ENCODE data around the gene KCNK13. TPM values are rescaled to one million over a fixed set of nuclear protein-coding genes. Genes with fewer than 3 reads are reported as not detected.

Gene KCNK13
- total RNA-seq, 4 donors from 2014 or later = 0.10 to 0.81 (median 0.19) TPM; not detected in 1

DNA sequence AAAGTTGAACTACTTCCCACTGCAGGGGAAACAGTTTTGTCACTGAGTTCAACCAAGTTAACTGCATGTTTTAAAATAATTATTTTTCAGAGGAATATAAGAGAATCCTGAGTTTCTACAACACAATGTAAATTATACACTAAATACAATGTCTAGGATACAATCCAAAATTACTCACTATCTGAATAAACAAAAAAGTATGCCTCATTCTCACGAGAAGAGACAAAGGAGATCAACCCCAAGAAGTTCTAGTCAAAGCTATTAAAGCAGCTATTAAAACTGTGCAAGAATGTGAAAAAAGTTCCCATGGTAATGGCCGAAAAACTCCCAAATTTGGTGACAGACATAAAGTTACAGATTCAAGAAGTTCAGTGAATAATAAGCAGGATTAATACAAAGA lies 8.8 kb upstream of the KCNK13 start:
- no peaks in the 10 kb centered on the region for H3K36me3 ChIP-seq
- H3K4me3 ChIP-seq = no peak overlapping the region
- 59 to 86% methylated on average over 1 to 2 of the region's 2 CpGs for WGBS, 2 donors (ENCODE audit: low coverage in 1 of 2)

DNA sequence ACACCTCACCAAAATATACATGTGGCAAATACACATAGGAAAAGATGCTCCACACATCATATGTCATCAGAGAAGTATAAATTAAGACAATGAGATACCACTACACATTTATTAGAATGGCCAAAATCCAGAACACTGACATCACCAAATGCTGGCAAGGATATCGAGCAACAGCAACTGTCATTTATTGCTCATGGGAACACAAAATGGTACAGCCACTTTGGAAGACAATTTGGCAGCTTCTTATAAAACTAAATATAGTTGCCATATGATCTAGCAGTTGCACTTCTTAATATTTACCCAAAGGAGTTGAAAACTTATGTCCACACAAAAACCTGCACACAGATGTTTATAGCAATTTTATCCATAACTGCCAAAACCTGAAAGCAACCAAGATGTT lies 7.0 kb upstream of the KCNK13 start:
- 65 to 69% methylated on average over 1 of the region's 1 CpG for WGBS, 2 donors (ENCODE audit: low coverage in 1 of 2)
- H3K27me3 ChIP-seq = peaks cover 51% of the 10 kb centered on the region
- no peaks in the 10 kb centered on the region for H3K36me3 ChIP-seq
- TF ChIP-seq POLR2AphosphoS5 (IDR thresholded peaks at IDR 0.05) (no peak), EP300 (IDR thresholded peaks at IDR 0.05) (no peak), POLR2A (IDR thresholded peaks at IDR 0.05) (no peak)
- TF ChIP-seq, protein P1, sequence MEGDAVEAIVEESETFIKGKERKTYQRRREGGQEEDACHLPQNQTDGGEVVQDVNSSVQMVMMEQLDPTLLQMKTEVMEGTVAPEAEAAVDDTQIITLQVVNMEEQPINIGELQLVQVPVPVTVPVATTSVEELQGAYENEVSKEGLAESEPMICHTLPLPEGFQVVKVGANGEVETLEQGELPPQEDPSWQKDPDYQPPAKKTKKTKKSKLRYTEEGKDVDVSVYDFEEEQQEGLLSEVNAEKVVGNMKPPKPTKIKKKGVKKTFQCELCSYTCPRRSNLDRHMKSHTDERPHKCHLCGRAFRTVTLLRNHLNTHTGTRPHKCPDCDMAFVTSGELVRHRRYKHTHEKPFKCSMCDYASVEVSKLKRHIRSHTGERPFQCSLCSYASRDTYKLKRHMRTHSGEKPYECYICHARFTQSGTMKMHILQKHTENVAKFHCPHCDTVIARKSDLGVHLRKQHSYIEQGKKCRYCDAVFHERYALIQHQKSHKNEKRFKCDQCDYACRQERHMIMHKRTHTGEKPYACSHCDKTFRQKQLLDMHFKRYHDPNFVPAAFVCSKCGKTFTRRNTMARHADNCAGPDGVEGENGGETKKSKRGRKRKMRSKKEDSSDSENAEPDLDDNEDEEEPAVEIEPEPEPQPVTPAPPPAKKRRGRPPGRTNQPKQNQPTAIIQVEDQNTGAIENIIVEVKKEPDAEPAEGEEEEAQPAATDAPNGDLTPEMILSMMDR (IDR thresholded peaks at IDR 0.05) = no peak
- no peaks in the 10 kb centered on the region for H3K4me1 ChIP-seq
- H3K27ac ChIP-seq = no peak overlapping the region
- no peak for ATAC-seq
- H3K9me3 ChIP-seq = no peaks in the 10 kb centered on the region
- no peak overlapping the region for H3K4me3 ChIP-seq

More for the DNA sequence above, 8.8 kb upstream of the KCNK13 start:
- peaks cover 37% of the 10 kb centered on the region for H3K27me3 ChIP-seq
- no peaks in the 10 kb centered on the region for H3K9me3 ChIP-seq
- TF ChIP-seq POLR2AphosphoS5 (IDR thresholded peaks at IDR 0.05) (no peak), POLR2A (IDR thresholded peaks at IDR 0.05) (no peak)
- H3K27ac ChIP-seq = no peak overlapping the region
- ATAC-seq = no peak
- H3K4me1 ChIP-seq = no peaks in the 10 kb centered on the region

DNA sequence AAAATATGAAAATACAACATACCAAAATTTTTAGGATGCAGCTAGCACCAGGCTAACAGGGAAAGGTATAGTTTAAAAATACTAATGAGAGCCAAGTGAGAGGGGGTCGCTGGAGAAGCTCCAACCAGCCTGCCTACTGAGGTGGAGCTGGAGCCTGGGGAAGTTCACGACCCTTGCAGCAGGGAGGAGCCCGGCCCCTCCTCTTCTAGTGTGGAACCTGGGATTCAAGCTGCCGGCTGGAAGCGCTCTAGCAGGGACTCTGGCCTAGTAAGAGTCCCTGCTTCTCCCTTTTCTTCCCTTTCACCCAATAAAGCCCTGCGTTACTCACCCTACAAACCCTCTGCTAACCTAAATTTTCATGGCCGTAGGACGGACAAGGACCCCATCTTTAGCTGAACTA lies 5.0 kb upstream of the KCNK13 start:
- H3K27me3 ChIP-seq = peaks cover 68% of the 10 kb centered on the region
- H3K27ac ChIP-seq = no peak overlapping the region
- H3K4me3 ChIP-seq = no peak overlapping the region
- H3K36me3 ChIP-seq = no peaks in the 10 kb centered on the region
- TF ChIP-seq EP300 (IDR thresholded peaks at IDR 0.05) (no peak), POLR2AphosphoS5 (IDR thresholded peaks at IDR 0.05) (no peak), POLR2A (IDR thresholded peaks at IDR 0.05) (no peak)
- TF ChIP-seq, protein P1 (IDR thresholded peaks at IDR 0.05) = no peak
- H3K4me1 ChIP-seq = peaks cover 0 to 19% (median 14%) of the 10 kb centered on the region in 3 donors
- WGBS, 2 donors (ENCODE audit: low coverage in 1 of 2) = 42 to 64% methylated on average over 4 to 6 of the region's 8 CpGs
- ATAC-seq = no peak
- H3K9me3 ChIP-seq = no peaks in the 10 kb centered on the region

DNA sequence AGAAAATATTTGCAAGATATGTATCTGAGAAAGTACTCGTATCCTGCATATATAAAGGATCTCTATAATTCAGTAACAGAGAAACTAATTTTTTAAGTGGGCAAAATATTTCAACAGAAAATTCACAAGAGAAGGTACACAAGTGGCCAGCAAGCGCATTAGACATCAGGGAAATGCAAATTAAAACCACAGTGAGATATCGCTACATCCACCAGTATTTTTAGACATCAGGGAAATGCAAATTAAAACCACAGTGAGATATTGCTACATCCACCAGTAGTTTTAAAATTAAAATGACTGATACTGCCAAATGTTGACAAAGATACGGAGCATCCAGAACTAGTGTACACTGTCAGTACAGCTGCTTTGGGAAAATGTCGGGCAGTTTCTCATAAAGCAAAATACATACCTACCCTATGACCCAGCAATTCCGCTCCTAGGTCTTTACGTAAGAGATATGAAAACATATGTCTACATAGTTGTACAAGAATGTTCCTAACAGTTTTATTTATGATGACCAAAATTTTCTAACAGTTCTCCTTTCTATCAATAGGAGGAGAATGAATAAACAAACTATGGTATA lies 2.8 kb upstream of the KCNK13 start:
- ATAC-seq = no peak
- Histone ChIP-seq H3K4me1 (peaks cover 0 to 32% (median 23%) of the 10 kb centered on the region in 3 donors), H3K27ac (no peak overlapping the region), H3K4me3 (no peak overlapping the region), H3K9me3 (no peaks in the 10 kb centered on the region), H3K36me3 (no peaks in the 10 kb centered on the region), H3K27me3 (peaks cover 84% of the 10 kb centered on the region)
- TF ChIP-seq, protein P1 (IDR thresholded peaks at IDR 0.05) = no peak
- TF ChIP-seq EP300 (IDR thresholded peaks at IDR 0.05) (no peak), POLR2AphosphoS5 (IDR thresholded peaks at IDR 0.05) (no peak), POLR2A (IDR thresholded peaks at IDR 0.05) (no peak)
- WGBS, 2 donors (ENCODE audit: low coverage in 1 of 2) = 81 to 95% methylated on average over 6 to 7 of the region's 7 CpGs

DNA sequence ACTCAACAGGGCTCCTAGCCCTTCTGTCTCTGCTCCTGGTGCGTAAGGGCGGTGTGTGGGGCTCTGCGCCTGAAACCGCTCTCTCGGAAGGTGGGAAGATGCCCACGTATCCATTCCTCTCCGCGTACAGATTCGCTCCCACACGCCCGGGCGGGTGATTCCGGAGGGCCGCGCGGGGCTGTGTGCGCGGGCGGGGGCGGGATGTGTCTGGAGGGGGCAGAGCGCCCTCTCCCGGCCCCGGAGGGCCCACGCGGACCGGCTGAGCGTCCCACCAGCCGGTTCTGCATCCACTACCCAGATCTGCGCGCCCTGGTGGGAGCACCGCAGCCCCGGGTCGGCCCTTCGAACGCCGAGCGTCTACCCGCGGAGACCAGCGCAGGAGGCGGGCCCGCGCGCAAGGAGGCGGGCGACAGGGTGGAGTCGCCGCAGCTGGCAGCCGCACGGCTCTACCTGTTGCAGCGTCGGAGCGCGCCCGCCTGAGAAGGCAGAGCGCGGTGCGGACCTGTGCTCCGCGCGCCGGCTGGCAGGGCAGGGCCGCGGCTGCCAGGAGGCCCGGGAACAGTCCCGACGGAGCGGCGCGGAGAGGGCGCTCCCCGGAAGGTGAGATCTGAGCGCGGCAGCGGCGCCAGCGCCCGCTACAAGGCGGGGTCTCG lies 1.4 kb upstream of the KCNK13 start:
- H3K27me3 ChIP-seq = peaks cover 85% of the 10 kb centered on the region
- no peaks in the 10 kb centered on the region for H3K9me3 ChIP-seq
- ATAC-seq = peak; percentile 65

More for the DNA sequence above, 1.4 kb upstream of the KCNK13 start:
- no peak for TF ChIP-seq POLR2AphosphoS5 (IDR thresholded peaks at IDR 0.05)
- TF ChIP-seq, protein P1 (IDR thresholded peaks at IDR 0.05) = peak in 1 of 4 experiments; percentile 46
- Histone ChIP-seq H3K4me3 (peak overlapping the region; percentile 15 to 52), H3K36me3 (no peaks in the 10 kb centered on the region), H3K27ac (no peak overlapping the region), H3K4me1 (peaks cover 0 to 32% (median 23%) of the 10 kb centered on the region in 3 donors)
- 0% methylated on average over 5 of the region's 80 CpGs; no CpG with 5 or more reads in 1 of the 2 donors for WGBS, 2 donors (ENCODE audit: low coverage in 1 of 2)

All from gastroesophageal sphincter (tissue), 4 donors.